DOHH2 (cell line): Measurements from ENCODE around the gene GPHN.

Experiments used
- EZH2phosphoT487 ChIP-seq: fragments of 200-600 bp; sonication (generic); IDR thresholded peaks from 2 replicates; pipeline ENCODE4 v1.6.1; 2017; ENCODE audit warnings: borderline replicate concordance, mild to moderate bottlenecking, antibody characterized with exemption, low read length, moderate library complexity, mixed read lengths
- TF ChIP-seq, protein P1 (sequence below): fragments of 200-600 bp; sonication (generic); IDR thresholded peaks from one replicate; pipeline ENCODE4 v1.5.1; 2014; ENCODE audit warnings: antibody characterized with exemption, mild to moderate bottlenecking, low read depth, low read length; ENCODE audit not compliant: poor library complexity, severe bottlenecking

DNA sequence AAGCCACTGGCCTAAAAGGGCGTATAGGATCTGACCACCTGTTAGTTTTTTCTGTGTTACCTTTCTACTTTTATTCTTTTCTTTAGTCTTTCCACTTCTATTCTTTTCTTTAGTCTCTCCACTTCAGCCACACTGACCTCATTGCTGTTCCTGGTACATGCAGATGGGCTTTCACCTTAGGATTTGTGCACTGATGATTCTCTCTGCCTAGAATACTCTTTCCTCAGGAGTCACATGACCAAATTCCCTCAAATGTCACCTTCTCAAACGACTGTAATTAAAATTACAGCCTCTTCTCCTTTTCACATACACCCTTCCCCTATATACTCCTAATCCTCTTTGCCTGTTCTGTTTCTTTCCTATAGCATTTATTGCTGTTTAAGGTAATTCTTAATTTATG is 36.0 kb downstream of the GPHN start:
- TF ChIP-seq, protein P1, sequence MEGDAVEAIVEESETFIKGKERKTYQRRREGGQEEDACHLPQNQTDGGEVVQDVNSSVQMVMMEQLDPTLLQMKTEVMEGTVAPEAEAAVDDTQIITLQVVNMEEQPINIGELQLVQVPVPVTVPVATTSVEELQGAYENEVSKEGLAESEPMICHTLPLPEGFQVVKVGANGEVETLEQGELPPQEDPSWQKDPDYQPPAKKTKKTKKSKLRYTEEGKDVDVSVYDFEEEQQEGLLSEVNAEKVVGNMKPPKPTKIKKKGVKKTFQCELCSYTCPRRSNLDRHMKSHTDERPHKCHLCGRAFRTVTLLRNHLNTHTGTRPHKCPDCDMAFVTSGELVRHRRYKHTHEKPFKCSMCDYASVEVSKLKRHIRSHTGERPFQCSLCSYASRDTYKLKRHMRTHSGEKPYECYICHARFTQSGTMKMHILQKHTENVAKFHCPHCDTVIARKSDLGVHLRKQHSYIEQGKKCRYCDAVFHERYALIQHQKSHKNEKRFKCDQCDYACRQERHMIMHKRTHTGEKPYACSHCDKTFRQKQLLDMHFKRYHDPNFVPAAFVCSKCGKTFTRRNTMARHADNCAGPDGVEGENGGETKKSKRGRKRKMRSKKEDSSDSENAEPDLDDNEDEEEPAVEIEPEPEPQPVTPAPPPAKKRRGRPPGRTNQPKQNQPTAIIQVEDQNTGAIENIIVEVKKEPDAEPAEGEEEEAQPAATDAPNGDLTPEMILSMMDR = no peak
- TF ChIP-seq EZH2phosphoT487 = no peak
